HG03520 (cell line): ENCODE measurements around the gene HDGFL2.
"Not testable (repeated sequence)": the region's sequence is repeated elsewhere in the genome, so short reads cannot be mapped to it uniquely, and the experiment has no call there.

Experiments
- ATAC-seq: cut with Tn5 transposase; IDR thresholded peaks from one replicate; pipeline ENCODE4 v1.9.1; 2021; ENCODE audit warnings: mild to moderate bottlenecking, moderate library complexity; ENCODE audit not compliant: unreplicated experiment

HDGFL2 gene

DNA sequence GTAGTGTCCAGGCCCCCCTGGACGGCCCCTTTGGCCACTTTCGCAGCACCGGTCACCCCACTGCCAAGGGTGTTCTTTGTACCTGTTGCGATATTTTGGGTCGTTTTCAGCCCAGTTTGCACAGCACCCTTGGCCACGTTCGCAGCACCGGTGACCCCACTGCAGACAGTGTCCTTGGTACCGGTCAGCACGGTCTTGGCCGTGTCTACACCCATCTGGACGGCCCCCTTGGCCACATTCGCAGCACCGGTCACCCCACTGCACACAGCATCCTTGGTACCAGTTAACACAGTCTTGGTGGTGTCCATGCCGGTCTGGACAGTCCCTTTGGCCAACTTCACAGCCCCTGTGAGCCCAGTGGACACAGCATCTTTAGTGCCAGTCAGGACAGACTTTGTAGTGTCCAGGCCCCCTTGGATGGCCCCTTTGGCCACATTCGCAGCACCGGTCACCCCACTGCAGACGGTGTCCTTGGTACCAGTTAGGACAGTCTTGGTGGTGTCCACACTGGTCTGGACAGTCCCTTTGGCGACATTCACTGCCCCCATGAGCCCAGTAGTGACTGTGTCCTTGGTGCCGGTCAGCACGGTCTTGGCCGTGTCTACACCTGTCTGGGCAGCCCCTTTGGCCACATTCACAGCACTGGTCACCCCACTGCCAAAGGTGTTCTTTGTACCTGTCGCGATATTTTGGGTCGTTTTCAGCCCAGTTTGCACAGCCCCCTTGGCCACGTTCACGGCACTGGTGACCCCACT lies 39.4 kb downstream of the HDGFL2 start:
- ATAC-seq, result no peak

GRCh38 chr19:4512070-4512469 lies 40.0 kb downstream of the HDGFL2 start:
- no peak for ATAC-seq

GRCh38 chr19:4513248-4513647 lies 41.2 kb downstream of the HDGFL2 start:
- ATAC-seq, result no peak

- ATAC-seq, result no peak
Measured at GRCh38 chr19:4515732-4516131, 43.6 kb downstream of the HDGFL2 start.

DNA sequence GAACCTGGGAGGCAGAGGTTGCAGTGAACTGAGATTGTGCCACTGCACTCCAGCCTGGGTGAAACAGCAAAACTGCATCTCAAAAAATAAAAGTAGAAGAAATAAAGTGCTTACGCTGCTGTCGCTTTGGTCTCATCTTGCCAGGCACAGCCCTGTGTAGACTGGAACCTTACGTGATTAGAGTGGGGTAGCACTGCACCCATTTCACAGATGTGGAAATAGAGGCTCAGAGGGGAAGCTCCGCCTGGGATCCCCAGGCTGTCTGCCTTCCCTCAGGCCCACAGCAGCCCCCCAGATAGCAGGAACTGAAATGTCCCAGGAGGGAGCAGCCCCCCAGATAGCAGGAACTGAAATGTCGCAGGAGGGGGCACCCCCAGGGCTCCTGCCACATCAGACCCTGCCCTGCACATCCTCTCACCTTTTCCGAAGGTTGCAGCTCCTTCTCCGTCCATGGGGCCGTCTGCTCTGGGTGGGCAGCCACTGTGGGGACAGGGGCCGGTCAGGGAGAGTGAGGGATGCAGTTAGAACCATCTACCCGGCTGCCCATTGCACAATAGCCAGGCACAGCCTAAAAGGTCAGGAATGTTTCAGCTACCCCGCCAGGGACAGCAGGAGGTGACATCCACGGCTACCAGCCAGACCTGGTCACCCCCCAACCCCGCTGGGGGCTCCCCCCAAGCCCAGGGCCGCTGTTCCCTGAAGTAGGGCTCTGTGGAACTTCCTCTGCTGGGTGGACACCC lies 44.3 kb downstream of the HDGFL2 start:
- no peak for ATAC-seq

- no peak for ATAC-seq
Measured at GRCh38 chr19:4516939-4517300, 44.8 kb downstream of the HDGFL2 start.

DNA sequence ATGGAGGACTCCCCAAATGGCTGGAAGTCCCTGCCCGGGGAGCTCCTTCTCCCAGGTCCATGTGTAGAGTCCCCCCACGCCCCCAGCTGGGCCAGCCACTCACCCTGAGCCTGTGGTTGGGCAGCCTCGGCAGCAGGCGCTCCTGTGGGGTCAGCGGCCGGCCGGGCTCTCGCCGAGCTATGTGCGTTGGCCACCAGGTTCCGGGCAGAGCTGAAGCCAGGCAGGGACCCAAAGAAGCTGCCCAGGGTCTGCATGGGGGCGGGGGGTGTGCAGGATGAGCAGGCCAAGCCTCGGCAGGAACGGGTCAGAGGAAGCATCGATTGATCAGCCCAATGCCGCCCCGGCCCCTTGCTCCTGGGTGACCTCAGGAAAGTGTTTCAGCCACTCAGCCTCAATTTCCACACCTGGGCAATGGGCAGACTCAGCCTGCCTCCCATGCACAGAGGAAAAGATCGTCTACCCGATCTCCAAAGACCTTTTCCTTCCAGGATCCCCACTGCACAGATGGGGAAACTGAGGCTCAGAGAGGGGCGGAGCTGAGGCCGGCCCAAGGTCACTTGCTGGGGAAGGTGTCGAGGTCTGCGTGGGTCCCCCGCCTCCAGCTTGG lies 45.5 kb downstream of the HDGFL2 start:
- no peak for ATAC-seq

GRCh38 chr19:4518345-4519171 lies 46.5 kb downstream of the HDGFL2 start, which contains the start of gene PLIN4:
TSS of gene PLIN4 (minus strand) at chr19:4518486. CDS start at chr19:4518272, 214 bp downstream.
- no peak for ATAC-seq

DNA sequence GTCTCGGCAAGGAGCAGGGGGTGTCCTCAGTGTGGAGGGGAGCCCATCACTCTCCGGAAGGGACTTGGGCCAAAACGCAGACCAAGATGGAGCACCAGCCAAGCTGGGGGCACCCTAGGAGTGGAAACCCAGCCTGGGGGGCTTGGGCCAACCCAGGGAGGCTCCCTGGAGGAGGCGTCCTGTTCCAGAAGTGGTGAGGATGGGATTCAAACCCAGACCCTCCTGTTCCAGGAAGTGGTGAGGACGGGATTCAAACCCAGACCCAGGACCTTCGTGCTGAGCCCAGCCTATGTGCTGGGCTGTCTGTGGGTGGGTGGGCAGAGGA lies 47.0 kb downstream of the HDGFL2 start:
- ATAC-seq, result no peak

- no peak for ATAC-seq
Measured at GRCh38 chr19:4519521-4520277, 47.6 kb downstream of the HDGFL2 start.

DNA sequence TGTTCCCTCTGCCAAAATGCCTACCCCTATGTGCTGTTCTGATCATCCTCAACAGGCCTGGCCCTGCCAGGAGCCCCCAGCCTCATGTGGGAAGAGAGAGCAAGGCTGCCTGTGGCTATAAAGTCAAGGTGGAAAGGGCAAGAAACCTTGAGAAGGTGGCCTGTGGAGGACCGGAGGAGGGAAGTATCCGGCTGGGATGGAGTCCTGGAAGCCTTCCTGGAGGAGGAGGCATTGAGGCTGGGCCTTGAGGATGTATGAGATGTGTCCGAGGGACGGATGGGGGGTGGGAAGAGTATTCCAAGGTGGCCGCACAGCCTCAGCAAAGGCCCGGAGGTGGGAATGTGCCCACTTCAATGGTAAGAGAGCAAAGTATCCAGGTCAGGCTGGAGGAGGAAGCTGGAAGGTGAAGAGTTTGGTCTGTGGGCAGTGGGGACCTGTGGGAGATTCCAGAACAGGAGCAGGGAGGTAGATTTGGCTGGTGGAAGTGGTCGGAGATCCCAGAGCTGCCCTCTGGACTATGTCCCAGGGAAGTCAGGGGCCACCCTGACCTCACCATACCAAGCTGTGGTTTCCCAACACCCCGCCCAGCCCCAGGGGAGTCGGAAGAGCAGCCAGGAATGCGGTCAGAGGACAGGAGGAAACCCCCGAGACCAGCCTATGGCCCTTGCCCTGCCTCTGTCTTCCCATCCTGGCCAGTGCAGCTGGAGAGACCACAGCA lies 49.2 kb downstream of the HDGFL2 start:
- ATAC-seq, result no peak

DNA sequence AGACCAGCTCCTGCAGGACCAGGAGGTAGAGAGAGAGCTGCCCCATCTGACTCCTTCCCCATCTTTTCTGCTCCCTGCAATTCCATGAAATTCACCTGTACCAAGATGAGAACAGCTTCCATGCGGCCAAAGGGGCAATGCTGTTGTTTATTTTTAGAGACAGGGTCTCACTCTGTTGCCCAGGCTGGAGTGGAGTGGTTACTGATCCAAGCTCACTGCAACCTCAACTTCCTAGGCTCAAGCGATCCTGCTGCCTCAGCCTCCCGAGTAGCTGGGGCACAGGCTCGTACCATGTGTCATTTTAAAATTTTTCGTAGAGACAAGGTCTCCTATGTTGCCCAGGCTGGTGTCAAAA lies 49.8 kb downstream of the HDGFL2 start:
- no peak for ATAC-seq

DNA sequence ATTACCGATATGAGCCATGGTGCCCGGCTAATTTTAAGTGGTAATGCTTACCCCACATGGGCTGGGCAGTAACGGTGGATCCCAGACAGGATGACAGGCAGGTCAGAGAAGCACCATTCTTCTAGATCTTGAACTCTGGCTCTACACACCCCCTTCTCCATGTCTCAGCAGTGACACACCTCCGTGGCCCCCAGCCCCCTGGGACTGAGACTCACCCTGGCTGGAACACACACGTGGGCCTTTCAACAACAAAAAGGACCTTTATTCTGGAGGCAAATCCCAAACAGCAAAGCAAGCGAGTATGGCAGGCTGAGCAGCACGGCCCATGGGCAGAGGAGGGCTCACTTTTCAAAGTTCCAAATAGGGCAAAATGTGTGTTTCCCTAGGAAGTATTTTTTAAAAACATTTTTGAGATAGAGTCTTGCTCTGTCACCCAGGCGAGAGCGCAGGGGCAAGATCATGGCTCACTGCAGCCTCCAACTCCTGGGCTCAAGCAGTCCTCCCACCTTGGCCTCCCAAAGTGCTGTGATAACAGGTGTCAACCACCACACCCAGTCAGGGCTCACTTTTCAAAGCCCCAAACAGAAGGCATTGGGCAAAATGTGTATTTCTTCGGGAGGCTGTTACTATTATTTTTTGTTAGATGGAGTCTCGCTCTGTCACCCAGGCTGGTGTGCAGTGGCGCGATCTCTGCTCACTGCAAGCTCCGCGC lies 50.4 kb downstream of the HDGFL2 start:
- ATAC-seq, result no peak

- ATAC-seq, result no peak
Measured at GRCh38 chr19:4523306-4524110, 51.4 kb downstream of the HDGFL2 start.

DNA sequence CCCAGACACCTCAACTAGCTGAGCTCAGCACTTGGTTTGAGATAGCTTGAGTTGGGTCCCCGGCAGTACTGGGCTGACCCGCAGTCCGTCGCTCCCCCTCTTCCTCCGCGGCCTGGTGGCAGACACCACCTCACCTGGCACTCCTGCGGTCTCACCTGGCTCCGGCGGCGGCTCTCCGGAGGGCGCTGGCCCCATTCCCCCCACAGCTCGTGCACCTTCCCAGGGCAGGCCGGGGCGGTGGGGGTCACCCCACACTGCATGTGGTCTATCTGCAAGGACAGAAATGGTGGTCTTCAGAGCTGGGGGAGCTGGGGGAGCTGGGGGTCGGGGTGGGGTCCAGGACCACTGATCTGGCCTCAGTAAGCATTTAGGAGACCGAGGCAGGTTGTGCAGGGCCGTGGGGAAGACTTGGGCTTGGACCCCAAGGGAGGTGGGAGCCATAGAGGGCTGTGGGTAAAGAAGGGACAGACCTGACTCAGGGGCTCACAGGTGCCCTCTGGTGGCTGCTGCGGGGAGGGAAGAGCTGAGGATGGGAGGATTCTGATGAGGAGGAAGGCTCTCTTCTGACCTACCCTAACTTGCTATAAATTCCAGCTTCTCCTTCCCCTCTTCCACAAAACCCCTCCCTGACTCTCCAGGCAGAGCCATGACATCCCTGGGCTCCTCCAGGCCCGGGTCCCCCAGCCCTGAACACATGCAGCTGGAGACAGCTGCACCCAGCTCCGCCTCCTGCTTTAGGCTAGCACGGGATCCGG lies 52.9 kb downstream of the HDGFL2 start:
- no peak for ATAC-seq

- no peak for ATAC-seq
Measured at GRCh38 chr19:4525563-4526002, 53.5 kb downstream of the HDGFL2 start.

DNA sequence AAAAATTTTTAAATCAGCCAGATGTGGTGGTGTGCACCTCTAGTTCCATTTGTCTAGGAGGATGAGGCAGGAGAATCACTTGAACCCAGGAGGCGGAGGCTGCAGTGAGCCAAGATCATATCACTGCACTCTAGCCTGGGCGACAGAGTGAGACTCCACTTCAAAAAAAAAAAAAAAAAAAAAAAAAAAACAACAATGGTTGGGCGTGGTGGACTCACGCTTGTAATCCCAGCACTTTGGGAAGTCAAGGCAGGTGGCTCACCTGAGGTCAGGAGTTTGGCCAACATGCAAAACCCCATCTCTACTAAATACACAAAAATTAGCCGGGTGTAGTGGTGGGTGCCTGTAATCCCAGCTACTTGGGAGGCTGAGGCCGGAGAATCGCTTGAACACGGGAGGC lies 55.3 kb downstream of the HDGFL2 start:
- not testable (repeated sequence) for ATAC-seq

DNA sequence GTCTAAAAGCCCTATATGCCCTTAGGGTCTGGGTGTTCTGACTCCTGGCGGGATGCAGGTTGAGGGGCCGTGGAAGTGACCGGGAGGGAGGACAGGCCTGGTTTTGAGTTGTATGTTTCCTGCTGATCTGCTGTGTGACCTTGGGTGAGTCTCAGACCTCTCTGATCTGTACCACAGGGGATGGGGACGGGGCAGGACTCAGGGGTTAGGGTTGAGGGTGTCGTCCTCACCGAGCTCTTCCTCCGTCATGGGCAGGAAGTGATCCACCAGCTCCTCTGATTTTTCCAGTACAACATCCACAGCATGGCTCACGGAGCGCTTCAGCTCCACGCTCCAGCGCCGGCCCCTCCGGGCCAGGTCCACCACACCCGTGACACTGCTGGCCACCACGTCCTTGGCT lies 56.7 kb downstream of the HDGFL2 start:
- no peak for ATAC-seq
